Esophagus squamous epithelium (tissue), 5 donors: ENCODE data around the gene DYNLRB1. TPM values are rescaled to one million over a fixed set of nuclear protein-coding genes. Genes with fewer than 3 reads are reported as not detected.
"Not testable (repeated sequence)": the region's sequence is repeated elsewhere in the genome, so short reads cannot be mapped to it uniquely, and the experiment has no call there.

ENCODE experiments used
- DNase-seq: peaks from one replicate; lab custom pipeline; 2025; lab: John Stamatoyannopoulos, UW
- H3K27ac ChIP-seq, 4 donors: fragments of 200-600 bp; sonication (generic); one replicate each; pipeline ENCODE4 v1.5.1; 2016 to 2019; ENCODE audit warnings: mild to moderate bottlenecking in 1 of 4
- H3K27me3 ChIP-seq, 4 donors: fragments of 200-600 bp; sonication (generic); 1 replicate in 3 of 4; 2 replicates in 1 of 4; pipeline versions ENCODE4 v1.5.1 to v1.6.0; 2017 to 2021; ENCODE audit warnings: antibody characterized with exemption in 1 of 4
- H3K36me3 ChIP-seq, 3 donors: fragments of 200-600 bp; sonication (generic); one replicate each; pipeline ENCODE4 v1.5.1; 2016 to 2019
- H3K4me1 ChIP-seq, 3 donors: fragments of 200-600 bp; sonication (generic); one replicate each; pipeline ENCODE4 v1.5.1; 2017 to 2019
- H3K4me3 ChIP-seq, 4 donors: fragments of 200-600 bp; sonication (generic); 1 replicate in 3 of 4; 2 replicates in 1 of 4; pipeline ENCODE4 v1.5.1; 2016 to 2019; ENCODE audit warnings: mild to moderate bottlenecking in 2 of 4, moderate library complexity in 1 of 4
- H3K9me3 ChIP-seq, 3 donors: fragments of 200-600 bp; sonication (generic); one replicate each; pipeline ENCODE4 v1.5.1; 2016 to 2019
- POLR2A ChIP-seq, 4 donors: fragments of 450-650 bp; IDR thresholded peaks; one replicate each; pipeline ENCODE4 v1.6.1; 2017; ENCODE audit warnings: antibody characterized with exemption in 4 of 4, mild to moderate bottlenecking in 4 of 4, moderate library complexity in 3 of 4
- WGBS, 2 donors: methylation state at CpG; one replicate each; pipeline ENCODE4 v1.1.5; 2018; 5-methylcytosine and 5-hydroxymethylcytosine counted together
- intact Hi-C: fragments of 100-400 bp; cut with DNase I; formaldehyde crosslinking; loops from one replicate; pipeline ENCODE4 v1.15.0; 2022
- total RNA-seq, 4 donors: library from RNA; depleted of rRNA; stranded (reverse); fragments of >200 nt; gene quantifications; one replicate each; pipeline ENCODE4 v1.1.0, GENCODE V29; 2016
- TF ChIP-seq, protein P1 (sequence below), 6 experiments: fragments of 450-650 bp in 4 of 6; fragments of 200-600 bp in 2 of 6; sonication (generic) in 2 of 6; IDR thresholded peaks; one replicate each; pipeline ENCODE4 v1.5.1; 2016 to 2019; ENCODE audit warnings: antibody characterized with exemption in 6 of 6, mild to moderate bottlenecking in 4 of 6, moderate library complexity in 4 of 6
- donor health status: DM: yes; HTN: yes; CAD: no.

The DYNLRB1 gene
- total RNA-seq, 4 donors from 2014 or later: 77.9 to 108 (median 97.2) TPM

DNA sequence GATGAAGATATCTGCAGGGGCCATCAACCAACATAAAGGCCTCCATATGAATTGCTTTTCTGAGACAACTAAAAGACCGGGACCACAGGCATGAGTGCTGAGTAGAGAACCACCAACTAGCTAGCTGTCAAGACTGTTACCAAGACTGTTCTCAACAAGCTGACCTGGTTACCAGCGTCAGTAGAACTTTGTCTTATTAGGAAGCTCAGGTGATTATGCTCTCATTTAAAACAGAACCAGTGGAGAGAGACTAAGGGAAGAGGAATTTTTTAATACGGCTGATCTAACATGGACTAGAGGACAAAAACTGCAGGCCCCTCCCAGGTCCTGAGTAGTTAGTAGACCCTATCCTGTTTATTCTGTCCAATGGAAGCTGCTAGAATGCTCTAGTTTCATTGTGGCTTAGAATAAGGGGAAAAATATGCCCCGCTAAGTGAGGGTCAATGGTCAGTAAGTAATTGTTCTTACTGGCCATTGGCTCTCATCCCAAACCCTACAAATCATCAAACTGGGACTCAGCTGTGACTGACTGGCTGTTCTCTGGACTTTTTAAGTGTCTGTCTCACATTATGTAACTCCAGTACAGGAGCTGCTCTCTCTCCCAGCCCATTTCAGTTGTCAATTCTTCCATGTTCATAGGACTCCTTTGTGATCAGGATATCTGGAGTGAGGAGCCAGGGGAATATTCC, 3.8 kb upstream of the DYNLRB1 start:
- H3K27me3 ChIP-seq: no peaks in the 10 kb centered on the region
- H3K4me1 ChIP-seq: peaks cover 0 to 44% (median 12%) of the 10 kb centered on the region in 3 donors
- intact Hi-C loops: no loop called here
- DNase-seq: no peak
- no peak for TF ChIP-seq POLR2A (IDR thresholded peaks at IDR 0.05)
- TF ChIP-seq, protein P1, sequence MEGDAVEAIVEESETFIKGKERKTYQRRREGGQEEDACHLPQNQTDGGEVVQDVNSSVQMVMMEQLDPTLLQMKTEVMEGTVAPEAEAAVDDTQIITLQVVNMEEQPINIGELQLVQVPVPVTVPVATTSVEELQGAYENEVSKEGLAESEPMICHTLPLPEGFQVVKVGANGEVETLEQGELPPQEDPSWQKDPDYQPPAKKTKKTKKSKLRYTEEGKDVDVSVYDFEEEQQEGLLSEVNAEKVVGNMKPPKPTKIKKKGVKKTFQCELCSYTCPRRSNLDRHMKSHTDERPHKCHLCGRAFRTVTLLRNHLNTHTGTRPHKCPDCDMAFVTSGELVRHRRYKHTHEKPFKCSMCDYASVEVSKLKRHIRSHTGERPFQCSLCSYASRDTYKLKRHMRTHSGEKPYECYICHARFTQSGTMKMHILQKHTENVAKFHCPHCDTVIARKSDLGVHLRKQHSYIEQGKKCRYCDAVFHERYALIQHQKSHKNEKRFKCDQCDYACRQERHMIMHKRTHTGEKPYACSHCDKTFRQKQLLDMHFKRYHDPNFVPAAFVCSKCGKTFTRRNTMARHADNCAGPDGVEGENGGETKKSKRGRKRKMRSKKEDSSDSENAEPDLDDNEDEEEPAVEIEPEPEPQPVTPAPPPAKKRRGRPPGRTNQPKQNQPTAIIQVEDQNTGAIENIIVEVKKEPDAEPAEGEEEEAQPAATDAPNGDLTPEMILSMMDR (IDR thresholded peaks at IDR 0.05): no peak
- no peak overlapping the region for H3K4me3 ChIP-seq
- 86 to 95% methylated on average over 4 of the region's 4 CpGs for WGBS, 2 donors
- no peaks in the 10 kb centered on the region for H3K9me3 ChIP-seq
- peak overlapping the region in 3 of 4 donors; percentile 17 to 41 (median 24) for H3K27ac ChIP-seq
- peaks cover 0 to 51% (median 4%) of the 10 kb centered on the region in 3 donors for H3K36me3 ChIP-seq

DNA sequence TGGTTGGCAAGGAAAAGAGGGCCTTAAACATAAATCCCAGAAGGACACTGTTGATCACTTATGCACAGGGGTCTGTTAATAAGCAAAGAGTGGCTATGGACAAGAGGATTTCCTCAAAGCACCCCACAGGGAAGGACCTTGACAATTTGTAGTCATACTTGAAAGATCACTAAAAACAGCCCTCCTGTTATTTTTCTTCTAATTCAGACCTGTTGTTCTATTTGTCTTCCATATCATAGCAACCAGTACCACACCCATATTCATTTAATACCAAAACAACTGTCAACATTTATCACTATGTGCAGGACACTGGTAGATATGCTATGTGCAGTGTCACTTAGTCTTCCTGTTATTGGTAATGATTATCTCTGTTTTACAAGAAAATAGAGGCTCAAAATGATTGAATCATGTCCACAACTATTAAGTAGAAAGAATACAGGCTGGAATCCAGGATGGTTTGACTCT, 3.2 kb upstream of the DYNLRB1 start:
- no peak for DNase-seq
- Histone ChIP-seq H3K36me3 (peaks cover 0 to 45% (median 0%) of the 10 kb centered on the region in 3 donors), H3K9me3 (no peaks in the 10 kb centered on the region), H3K27ac (peak overlapping the region in 3 of 4 donors; percentile 17 to 41 (median 24)), H3K27me3 (no peaks in the 10 kb centered on the region), H3K4me1 (peaks cover 0 to 49% (median 18%) of the 10 kb centered on the region in 3 donors), H3K4me3 (no peak overlapping the region)
- intact Hi-C loops: no loop called here
- TF ChIP-seq POLR2A (IDR thresholded peaks at IDR 0.05): no peak
- TF ChIP-seq, protein P1 (IDR thresholded peaks at IDR 0.05): no peak

DNA sequence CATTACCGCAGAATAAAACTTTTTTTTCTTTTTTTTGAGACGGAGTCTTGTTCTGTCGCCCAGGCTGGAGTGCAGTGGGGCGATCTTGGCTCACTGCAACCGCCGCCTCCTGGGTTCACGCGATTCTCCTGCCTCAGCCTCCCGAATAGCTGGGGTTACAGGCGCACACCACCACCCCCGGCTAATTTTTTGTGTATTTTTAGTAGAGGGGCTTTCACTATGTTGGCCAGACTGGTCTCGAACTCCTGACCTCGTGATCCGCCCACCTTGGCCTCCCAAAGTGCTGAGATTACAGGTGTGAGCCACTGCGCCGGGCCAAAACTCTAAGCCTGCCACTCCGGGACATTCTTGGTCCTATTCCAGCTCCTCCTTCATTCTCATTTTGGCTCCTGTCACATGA, 2.2 kb upstream of the DYNLRB1 start:
- Histone ChIP-seq H3K36me3 (peaks cover 0 to 37% (median 0%) of the 10 kb centered on the region in 3 donors), H3K4me1 (peaks cover 0 to 60% (median 26%) of the 10 kb centered on the region in 3 donors), H3K27ac (peak overlapping the region in 1 of 4 donors; percentile 97)
- H3K4me3 ChIP-seq, H3K9me3 ChIP-seq, intact Hi-C loops, H3K27me3 ChIP-seq, DNase-seq: not testable (repeated sequence)
- 78 to 93% methylated on average over 16 to 17 of the region's 17 CpGs for WGBS, 2 donors

DNA sequence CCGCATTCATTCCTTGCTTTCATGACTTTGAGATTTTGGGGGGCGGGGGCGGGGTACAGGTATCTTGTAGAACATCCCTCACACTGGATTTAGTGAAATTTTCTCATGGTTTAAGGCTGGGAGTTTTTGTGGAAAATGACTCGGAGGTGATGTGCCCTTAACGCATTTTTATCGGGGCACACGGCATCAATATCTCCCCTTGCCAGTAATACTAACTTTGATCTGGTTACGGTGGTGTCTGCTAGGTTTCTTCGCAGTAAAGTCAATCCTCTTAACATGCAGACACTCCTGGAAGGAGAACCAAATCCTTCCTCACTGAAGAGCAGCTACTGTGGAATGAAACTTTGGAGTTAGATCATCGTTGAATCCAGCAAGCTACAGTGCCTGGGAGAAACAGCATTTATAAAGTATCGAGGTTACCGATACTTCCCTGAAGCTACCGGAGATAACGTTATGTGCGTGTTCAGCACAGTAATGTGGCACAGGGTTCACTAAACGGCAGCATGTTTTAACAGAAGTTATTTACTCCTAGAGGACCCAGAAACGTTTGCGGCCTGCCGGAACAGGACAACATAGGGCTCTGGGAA, 1.2 kb upstream of the DYNLRB1 start:
- DNase-seq: no peak
- H3K27ac ChIP-seq: peak overlapping the region; percentile 95 to 99 (median 97)
- H3K4me3 ChIP-seq: peak overlapping the region; percentile 62 to 92 (median 80)
- intact Hi-C loops: no loop called here
- H3K36me3 ChIP-seq: peaks cover 0 to 37% (median 0%) of the 10 kb centered on the region in 3 donors
- H3K9me3 ChIP-seq: no peaks in the 10 kb centered on the region
- no peak for TF ChIP-seq POLR2A (IDR thresholded peaks at IDR 0.05)
- TF ChIP-seq, protein P1 (IDR thresholded peaks at IDR 0.05): no peak
- H3K27me3 ChIP-seq: no peaks in the 10 kb centered on the region
- H3K4me1 ChIP-seq: peaks cover 0 to 69% (median 27%) of the 10 kb centered on the region in 3 donors
- 10 to 14% methylated on average over 19 of the region's 19 CpGs for WGBS, 2 donors

DNA sequence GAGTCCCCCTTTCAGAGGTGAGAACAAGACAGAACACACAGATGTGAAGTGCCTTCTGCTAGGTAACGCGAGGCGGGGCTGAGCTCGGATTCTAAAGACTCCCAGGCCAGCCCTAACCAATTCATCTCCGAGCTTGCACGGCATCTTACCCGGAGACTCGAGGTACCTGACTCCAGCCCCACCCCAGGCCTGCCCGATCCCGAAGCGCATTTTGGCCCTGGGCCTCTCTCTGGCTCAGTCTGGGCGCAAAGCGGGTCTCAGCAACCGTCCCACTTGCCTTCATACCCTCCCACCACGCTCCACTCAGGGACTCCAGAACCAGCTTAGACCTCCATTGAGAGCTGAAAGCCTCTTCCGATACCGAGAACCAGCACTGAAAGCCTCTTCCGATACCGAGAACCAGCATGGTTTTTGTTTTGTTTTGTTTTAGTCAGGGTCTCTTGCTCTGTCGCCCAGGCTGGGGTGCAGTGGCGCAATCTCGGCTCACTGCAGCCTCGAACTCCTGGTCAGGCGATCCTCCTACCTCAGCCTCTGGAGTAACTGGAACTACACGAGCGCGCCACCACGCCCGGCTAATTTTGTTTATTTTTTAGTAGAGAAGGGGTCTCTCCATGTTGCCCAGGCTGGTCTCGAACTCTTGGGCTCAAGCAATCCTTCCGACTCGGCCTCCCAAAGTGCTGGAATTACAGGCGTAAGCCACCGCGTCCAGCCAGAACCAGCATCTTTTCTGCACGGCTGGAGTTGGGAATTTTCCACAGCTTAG, 557 bp upstream of the DYNLRB1 start:
- peaks cover 0 to 76% (median 27%) of the 10 kb centered on the region in 3 donors for H3K4me1 ChIP-seq

More for the DNA sequence above, 557 bp upstream of the DYNLRB1 start:
- Histone ChIP-seq H3K36me3 (peaks cover 0 to 37% (median 0%) of the 10 kb centered on the region in 3 donors), H3K27me3 (no peaks in the 10 kb centered on the region), H3K9me3 (no peaks in the 10 kb centered on the region), H3K27ac (peak overlapping the region; percentile 95 to 99 (median 97)), H3K4me3 (peak overlapping the region; percentile 62 to 92 (median 80))
- 1 to 6% methylated on average over 18 to 19 of the region's 36 CpGs for WGBS, 2 donors
- intact Hi-C loops: no loop called here
- no peak for DNase-seq
- TF ChIP-seq, protein P1 (IDR thresholded peaks at IDR 0.05): no peak
- TF ChIP-seq POLR2A (IDR thresholded peaks at IDR 0.05): peak in 1 of 4 donors; percentile 25
